MM.1S (cell line): ENCODE measurements around the gene IMP3.
A peak's percentile ranks its signal among the peaks of the same experiment; 100 is the strongest.

Experiments used
- EZH2 ChIP-seq: fragments of 300-600 bp; sonication (generic); optimal IDR thresholded peaks from 2 replicates; pipeline ENCODE3; 2017; ENCODE audit warnings: low read depth, mild to moderate bottlenecking, antibody characterized with exemption, low read length, mixed read lengths
- EZH2phosphoT487 ChIP-seq: fragments of 300-600 bp; sonication (generic); IDR thresholded peaks from 2 replicates; pipeline ENCODE4 v1.6.1; 2018; ENCODE audit warnings: antibody characterized with exemption, low read length
- TF ChIP-seq, protein P1 (sequence below): fragments of 300-600 bp; sonication (generic); IDR thresholded peaks from 2 replicates; pipeline ENCODE4 v1.5.1; 2016; ENCODE audit warnings: antibody characterized with exemption, low read length, mixed read lengths

DNA sequence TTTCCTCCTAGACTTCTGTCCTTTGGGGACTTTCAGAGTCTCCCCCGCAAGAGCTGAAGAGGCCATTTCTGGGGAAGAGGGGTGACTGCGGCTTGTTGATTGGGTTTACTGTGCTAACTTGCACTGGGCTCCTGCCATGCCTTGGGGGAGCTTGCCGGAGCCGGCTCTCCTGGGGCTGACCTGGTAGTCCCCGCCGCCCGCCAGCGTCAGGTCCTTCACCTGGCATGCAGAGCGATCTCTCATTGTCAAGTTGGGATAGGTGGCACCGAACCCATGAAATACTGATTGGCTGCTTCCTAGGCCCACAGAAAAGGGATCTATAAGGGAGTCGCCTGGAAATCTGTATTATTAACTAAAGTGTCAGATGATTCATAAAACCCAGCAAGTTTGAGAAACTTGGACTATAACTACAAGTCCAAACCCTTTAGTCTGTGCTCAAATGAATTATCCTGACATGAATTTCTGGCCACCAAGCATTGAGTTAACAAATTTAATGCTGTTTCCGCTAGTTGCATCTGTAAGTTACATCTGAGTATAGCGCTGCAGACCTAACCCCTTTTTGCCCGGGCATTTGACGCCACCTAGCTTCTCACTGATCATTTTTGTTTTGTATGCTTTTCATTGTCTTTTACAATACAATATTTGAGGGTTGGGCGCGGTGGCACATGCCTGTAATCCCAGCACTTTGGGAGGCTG is 607 bp upstream of the IMP3 start:
- TF ChIP-seq EZH2 (no peak), EZH2phosphoT487 (no peak)
- TF ChIP-seq, protein P1, sequence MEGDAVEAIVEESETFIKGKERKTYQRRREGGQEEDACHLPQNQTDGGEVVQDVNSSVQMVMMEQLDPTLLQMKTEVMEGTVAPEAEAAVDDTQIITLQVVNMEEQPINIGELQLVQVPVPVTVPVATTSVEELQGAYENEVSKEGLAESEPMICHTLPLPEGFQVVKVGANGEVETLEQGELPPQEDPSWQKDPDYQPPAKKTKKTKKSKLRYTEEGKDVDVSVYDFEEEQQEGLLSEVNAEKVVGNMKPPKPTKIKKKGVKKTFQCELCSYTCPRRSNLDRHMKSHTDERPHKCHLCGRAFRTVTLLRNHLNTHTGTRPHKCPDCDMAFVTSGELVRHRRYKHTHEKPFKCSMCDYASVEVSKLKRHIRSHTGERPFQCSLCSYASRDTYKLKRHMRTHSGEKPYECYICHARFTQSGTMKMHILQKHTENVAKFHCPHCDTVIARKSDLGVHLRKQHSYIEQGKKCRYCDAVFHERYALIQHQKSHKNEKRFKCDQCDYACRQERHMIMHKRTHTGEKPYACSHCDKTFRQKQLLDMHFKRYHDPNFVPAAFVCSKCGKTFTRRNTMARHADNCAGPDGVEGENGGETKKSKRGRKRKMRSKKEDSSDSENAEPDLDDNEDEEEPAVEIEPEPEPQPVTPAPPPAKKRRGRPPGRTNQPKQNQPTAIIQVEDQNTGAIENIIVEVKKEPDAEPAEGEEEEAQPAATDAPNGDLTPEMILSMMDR, result peak; percentile 47
